Measurements from ENCODE around the gene GFY. TPM values are rescaled to one million over a fixed set of nuclear protein-coding genes. Genes with fewer than 3 reads are reported as not detected.
"Not testable (repeated sequence)": the region's sequence is repeated elsewhere in the genome, so short reads cannot be mapped to it uniquely, and the experiment has no call there.

GFY gene
- total RNA-seq, 2 experiments from 2014 or later, result not detected

GRCh38 chr19:49459388-49459787, 34.2 kb downstream of the GFY start:
- Mint-ChIP-seq H3K9me3 (ENCODE audit: low read depth) (no peaks in the 10 kb centered on the region), H3K4me3 (no peak overlapping the region), H3K4me1 (peaks cover 15% of the 10 kb centered on the region), H3K27me3 (no peaks in the 10 kb centered on the region), H3K36me3 (ENCODE audit: low read depth) (peaks cover 12% of the 10 kb centered on the region), H3K27ac (no peak overlapping the region)
- no peak for DNase-seq
- intact Hi-C loops (cut with DNase I, micrococcal nuclease), result no loop called here
- CTCF ChIA-PET, result interaction anchor here (1.1 to 2.3 kb wide), 4 partner anchors 10 to 17 kb away, joined by 3 to 9 read pairs (median 6); no protein-coding TSS in a partner anchor
- POLR2A ChIA-PET, result interaction anchor here (0.8 kb wide), 1 partner anchor 40 kb away, joined by 3 read pairs; no protein-coding TSS in a partner anchor
- peak; percentile 43 for ATAC-seq

GRCh38 chr19:49461130-49461529, 35.9 kb downstream of the GFY start:
- H3K9me3 Mint-ChIP-seq (ENCODE audit: low read depth); H3K27ac Mint-ChIP-seq; H3K4me1 Mint-ChIP-seq; ATAC-seq; H3K27me3 Mint-ChIP-seq; POLR2A ChIA-PET; H3K4me3 Mint-ChIP-seq; intact Hi-C loops (cut with DNase I, micrococcal nuclease); CTCF ChIA-PET; DNase-seq: not testable (repeated sequence)
- peaks cover 13% of the 10 kb centered on the region for H3K36me3 Mint-ChIP-seq (ENCODE audit: low read depth)

DNA sequence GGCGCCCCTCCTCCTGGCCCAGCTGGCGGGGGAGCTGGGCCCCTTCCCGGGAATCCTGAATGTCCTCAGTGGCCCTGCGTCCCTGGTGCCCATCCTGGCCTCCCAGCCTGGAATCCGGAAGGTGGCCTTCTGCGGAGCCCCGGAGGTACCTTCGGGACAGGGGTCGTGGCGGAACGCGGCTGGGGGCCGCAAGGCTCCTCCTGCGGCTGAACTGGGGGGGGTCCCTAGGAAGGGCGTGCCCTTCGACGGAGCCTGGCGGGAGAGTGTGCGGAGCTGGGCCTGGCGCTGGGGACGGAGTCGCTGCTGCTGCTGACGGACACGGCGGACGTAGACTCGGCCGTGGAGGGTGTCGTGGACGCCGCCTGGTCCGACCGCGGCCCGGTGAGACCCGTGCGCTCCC, 36.5 kb downstream of the GFY start:
- ATAC-seq (no peak), DNase-seq (no peak)
- H3K9me3 Mint-ChIP-seq (ENCODE audit: low read depth), result no peaks in the 10 kb centered on the region
- H3K4me3 Mint-ChIP-seq, result no peak overlapping the region
- POLR2A ChIA-PET, result no interaction called here
- intact Hi-C loops (cut with DNase I, micrococcal nuclease), result no loop called here
- CTCF ChIA-PET, result no interaction called here
- peaks cover 10% of the 10 kb centered on the region for H3K36me3 Mint-ChIP-seq (ENCODE audit: low read depth)
- H3K27ac Mint-ChIP-seq, result no peak overlapping the region
- H3K4me1 Mint-ChIP-seq, result peaks cover 3% of the 10 kb centered on the region
- no peaks in the 10 kb centered on the region for H3K27me3 Mint-ChIP-seq

DNA sequence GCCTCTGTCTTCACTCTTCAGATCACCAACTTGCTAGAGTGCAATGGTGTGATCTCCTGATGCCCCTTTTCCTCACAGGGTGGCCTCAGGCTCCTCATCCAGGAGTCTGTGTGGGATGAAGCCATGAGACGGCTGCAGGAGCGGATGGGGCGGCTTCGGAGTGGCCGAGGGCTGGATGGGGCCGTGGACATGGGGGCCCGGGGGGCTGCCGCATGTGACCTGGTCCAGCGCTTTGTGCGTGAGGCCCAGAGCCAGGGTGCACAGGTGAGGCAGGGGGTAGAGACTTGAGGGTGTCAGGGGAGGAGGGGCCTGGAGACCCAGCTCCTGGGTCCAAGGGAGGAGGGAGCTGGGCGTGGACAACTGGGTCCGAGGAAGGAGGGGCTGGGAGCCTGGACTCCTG, 37.3 kb downstream of the GFY start:
- no peak for ATAC-seq
- POLR2A ChIA-PET, result no interaction called here
- Mint-ChIP-seq H3K9me3 (ENCODE audit: low read depth) (no peaks in the 10 kb centered on the region), H3K4me3 (no peak overlapping the region), H3K27ac (no peak overlapping the region), H3K4me1 (no peaks in the 10 kb centered on the region), H3K27me3 (no peaks in the 10 kb centered on the region), H3K36me3 (ENCODE audit: low read depth) (peaks cover 8% of the 10 kb centered on the region)
- CTCF ChIA-PET, result interaction anchor here (0.6 kb wide), 1 partner anchor 110 kb away, joined by 3 read pairs; no protein-coding TSS in a partner anchor
- intact Hi-C loops (cut with DNase I, micrococcal nuclease), result no loop called here
- no peak for DNase-seq

DNA sequence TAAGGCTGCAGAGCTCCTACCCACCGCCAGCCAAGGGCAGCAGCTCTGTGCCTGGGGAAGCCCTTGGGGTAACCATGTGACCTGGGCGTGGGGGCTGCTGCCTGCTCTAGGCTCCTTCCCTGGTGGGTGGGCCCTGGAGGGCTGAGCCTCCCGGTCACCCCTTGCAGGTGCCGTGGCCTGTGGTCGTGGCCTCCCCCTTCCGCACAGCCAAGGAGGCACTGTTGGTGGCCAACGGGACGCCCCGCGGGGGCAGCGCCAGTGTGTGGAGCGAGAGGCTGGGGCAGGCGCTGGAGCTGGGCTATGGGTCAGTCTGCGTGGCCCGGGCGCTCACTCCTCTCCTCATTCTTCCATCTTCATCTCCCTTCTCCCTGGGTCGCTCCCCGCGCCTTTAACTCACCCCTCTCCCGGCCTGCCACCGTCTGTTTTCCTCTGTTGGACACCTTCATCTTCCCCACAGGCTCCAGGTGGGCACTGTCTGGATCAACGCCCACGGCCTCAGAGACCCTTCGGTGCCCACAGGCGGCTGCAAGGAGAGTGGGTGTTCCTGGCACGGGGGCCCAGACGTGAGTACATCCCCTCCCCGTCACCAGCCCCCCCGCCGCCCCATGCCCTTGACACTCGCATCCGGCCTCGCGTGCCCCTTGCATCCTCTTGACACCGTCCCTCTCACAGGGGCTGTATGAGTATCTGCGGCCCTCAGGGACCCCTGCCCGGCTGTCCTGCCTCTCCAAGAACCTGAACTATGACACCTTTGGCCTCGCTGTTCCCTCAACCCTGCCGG, 39.0 kb downstream of the GFY start:
- POLR2A ChIA-PET, result no interaction called here

GRCh38 chr19:49465371-49465770, 40.2 kb downstream of the GFY start:
- H3K27me3 Mint-ChIP-seq, result no peaks in the 10 kb centered on the region
- intact Hi-C loops (cut with DNase I, micrococcal nuclease), result no loop called here
- peaks cover 19% of the 10 kb centered on the region for H3K4me1 Mint-ChIP-seq
- no peak overlapping the region for H3K27ac Mint-ChIP-seq
- H3K36me3 Mint-ChIP-seq (ENCODE audit: low read depth), result peaks cover 7% of the 10 kb centered on the region
- no peak overlapping the region for H3K4me3 Mint-ChIP-seq
- POLR2A ChIA-PET, result no interaction called here
- CTCF ChIA-PET, result interaction anchor here (0.7 kb wide), 1 partner anchor 74 kb away, joined by 3 read pairs; no protein-coding TSS in a partner anchor
- ATAC-seq (no peak), DNase-seq (no peak)
- no peaks in the 10 kb centered on the region for H3K9me3 Mint-ChIP-seq (ENCODE audit: low read depth)

More for the DNA sequence above, 39.0 kb downstream of the GFY start:
- H3K4me3 Mint-ChIP-seq, result no peak overlapping the region
- CTCF ChIA-PET, result no interaction called here
- intact Hi-C loops (cut with DNase I, micrococcal nuclease), result no loop called here
- no peaks in the 10 kb centered on the region for H3K27me3 Mint-ChIP-seq
- DNase-seq (no peak), ATAC-seq (no peak)
- no peaks in the 10 kb centered on the region for H3K9me3 Mint-ChIP-seq (ENCODE audit: low read depth)
- peaks cover 11% of the 10 kb centered on the region for H3K36me3 Mint-ChIP-seq (ENCODE audit: low read depth)
- H3K4me1 Mint-ChIP-seq, result peaks cover 9% of the 10 kb centered on the region
- H3K27ac Mint-ChIP-seq, result no peak overlapping the region

DNA sequence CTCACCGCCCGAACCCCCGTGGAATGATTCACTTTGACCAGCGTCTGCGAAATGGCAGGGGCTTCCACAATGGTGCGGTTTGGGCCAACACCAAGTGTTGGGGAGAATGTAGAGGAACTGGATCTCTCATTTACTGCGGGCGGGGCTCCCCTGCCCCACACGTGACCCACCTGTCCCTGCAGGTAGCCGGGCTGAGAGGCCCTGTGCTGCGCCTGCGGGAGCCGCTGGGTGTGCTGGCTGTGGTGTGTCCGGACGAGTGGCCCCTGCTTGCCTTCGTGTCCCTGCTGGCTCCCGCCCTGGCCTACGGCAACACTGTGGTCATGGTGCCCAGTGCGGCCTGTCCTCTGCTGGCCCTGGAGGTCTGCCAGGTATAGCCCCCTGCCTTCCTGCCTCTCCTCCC, 43.0 kb downstream of the GFY start:
- H3K9me3 Mint-ChIP-seq (ENCODE audit: low read depth), result no peaks in the 10 kb centered on the region
- no peak for ATAC-seq
- H3K27ac Mint-ChIP-seq, result peak overlapping the region; percentile 98
- DNase-seq, result no peak
- H3K27me3 Mint-ChIP-seq, result no peaks in the 10 kb centered on the region
- ChIA-PET CTCF (no interaction called here), POLR2A (no interaction called here)
- no peak overlapping the region for H3K4me3 Mint-ChIP-seq
- H3K4me1 Mint-ChIP-seq, result peaks cover 43% of the 10 kb centered on the region
- intact Hi-C loops (cut with DNase I, micrococcal nuclease), result no loop called here
- H3K36me3 Mint-ChIP-seq (ENCODE audit: low read depth), result peaks cover 7% of the 10 kb centered on the region

- ATAC-seq (peak; percentile 75), DNase-seq (peak; percentile 88)
- H3K36me3 Mint-ChIP-seq (ENCODE audit: low read depth), result peaks cover 7% of the 10 kb centered on the region
- H3K9me3 Mint-ChIP-seq (ENCODE audit: low read depth), result no peaks in the 10 kb centered on the region
- peak overlapping the region; percentile 64 for H3K4me3 Mint-ChIP-seq
- CTCF ChIA-PET, result interaction anchor here (0.8 to 3.5 kb wide), 6 partner anchors 14 to 371 kb away, joined by 3 to 23 read pairs (median 4); partner anchors contain the start of gene ALDH16A1
- POLR2A ChIA-PET, result interaction anchor here (0.7 to 1.9 kb wide), 4 partner anchors 13 to 98 kb away, joined by 3 to 18 read pairs (median 4); partner anchors contain the start of genes ALDH16A1 and PIH1D1
- H3K4me1 Mint-ChIP-seq, result peaks cover 49% of the 10 kb centered on the region
- intact Hi-C loops (cut with DNase I, micrococcal nuclease), result loop anchor here in 1 of 2 experiments (1.0 kb wide), 3 partner anchors 16 to 27 kb away; partner anchors contain the start of genes ALDH16A1 and RPS11
- peak overlapping the region; percentile 98 for H3K27ac Mint-ChIP-seq
- H3K27me3 Mint-ChIP-seq, result no peaks in the 10 kb centered on the region
Observed at GRCh38 chr19:49468746-49469447, 43.7 kb downstream of the GFY start.

- peak; percentile 66 for ATAC-seq
- Mint-ChIP-seq H3K27ac (peak overlapping the region; percentile 80), H3K36me3 (ENCODE audit: low read depth) (peaks cover 5% of the 10 kb centered on the region), H3K27me3 (no peaks in the 10 kb centered on the region), H3K9me3 (ENCODE audit: low read depth) (no peaks in the 10 kb centered on the region), H3K4me3 (peak overlapping the region; percentile 64), H3K4me1 (peaks cover 49% of the 10 kb centered on the region)
- DNase-seq, result peak; percentile 90
- POLR2A ChIA-PET, result interaction anchor here (0.5 to 1.9 kb wide), 4 partner anchors 17 to 566 kb away, joined by 3 to 18 read pairs (median 4); partner anchors contain the start of genes ALDH16A1 and PIH1D1
- CTCF ChIA-PET, result interaction anchor here (0.6 to 3.5 kb wide), 15 partner anchors 11 to 244 kb away, joined by 3 to 23 read pairs (median 4); partner anchors contain the start of genes ALDH16A1 and PIH1D1
- intact Hi-C loops (cut with DNase I, micrococcal nuclease), result loop anchor here (1.0 kb wide), 5 partner anchors 17 to 244 kb away; partner anchors contain the start of genes ALDH16A1 (in 2 of the 2) and RPS11 (in 1 of the 2)
Observed at GRCh38 chr19:49469828-49470614, 44.8 kb downstream of the GFY start.

DNA sequence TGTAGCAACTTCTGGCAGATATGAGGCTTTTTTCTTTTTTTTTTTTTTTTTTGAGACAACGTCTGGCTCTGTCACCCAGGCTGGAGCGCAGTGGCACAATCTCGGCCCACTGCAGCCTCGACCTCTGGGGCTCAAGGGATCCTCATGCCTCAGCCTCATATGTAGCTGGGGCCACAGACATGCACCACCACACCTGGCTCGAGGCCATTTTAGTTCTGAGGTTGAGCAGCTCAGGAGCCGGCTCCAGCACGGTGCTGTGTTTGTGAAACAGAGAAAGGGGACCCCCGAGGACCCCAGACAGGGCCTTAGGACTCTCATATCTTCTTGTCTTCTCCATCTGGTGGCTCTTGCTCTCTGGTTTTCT, 45.4 kb downstream of the GFY start:
- H3K4me1 Mint-ChIP-seq, result peaks cover 53% of the 10 kb centered on the region
- peaks cover 5% of the 10 kb centered on the region for H3K36me3 Mint-ChIP-seq (ENCODE audit: low read depth)
- peak overlapping the region; percentile 80 for H3K27ac Mint-ChIP-seq
- no peak for DNase-seq
- no peaks in the 10 kb centered on the region for H3K27me3 Mint-ChIP-seq
- intact Hi-C loops (cut with DNase I, micrococcal nuclease), result loop anchor here (1.0 kb wide), 3 partner anchors 17 to 244 kb away; partner anchors contain the start of gene ALDH16A1 (in 1 of the 2)
- POLR2A ChIA-PET, result interaction anchor here (0.5 to 1.9 kb wide), 3 partner anchors 18 to 566 kb away, joined by 3 to 18 read pairs (median 4); partner anchors contain the start of genes ALDH16A1 and PIH1D1
- no peaks in the 10 kb centered on the region for H3K9me3 Mint-ChIP-seq (ENCODE audit: low read depth)
- CTCF ChIA-PET, result interaction anchor here (0.6 to 3.5 kb wide), 15 partner anchors 12 to 245 kb away, joined by 3 to 23 read pairs (median 4); partner anchors contain the start of genes ALDH16A1 and PIH1D1
- no peak overlapping the region for H3K4me3 Mint-ChIP-seq
- peak; percentile 0 for ATAC-seq
